Prostate gland (tissue), 2 donors: Measurements from ENCODE around the gene ZNF667.

ENCODE experiments used
- POLR2A ChIP-seq: fragments of 450-650 bp; IDR thresholded peaks from one replicate; pipeline ENCODE4 v1.6.1; 2016; ENCODE audit warnings: antibody characterized with exemption, mild to moderate bottlenecking
- POLR2AphosphoS5 ChIP-seq: sonication (generic); formaldehyde crosslinking; IDR thresholded peaks from one replicate; pipeline ENCODE4 v1.6.1; 2017; ENCODE audit warnings: antibody characterized with exemption
- TF ChIP-seq, protein P1 (sequence below), 4 experiments: fragments of 200-600 bp in 2 of 4; fragments of 450-650 bp in 2 of 4; sonication (generic) in 2 of 4; IDR thresholded peaks; 1 replicate in 3 of 4; 2 replicates in 1 of 4; pipeline ENCODE4 v1.5.1; 2016 to 2019; ENCODE audit warnings: antibody characterized with exemption in 4 of 4, mild to moderate bottlenecking in 2 of 4, moderate library complexity in 2 of 4

DNA sequence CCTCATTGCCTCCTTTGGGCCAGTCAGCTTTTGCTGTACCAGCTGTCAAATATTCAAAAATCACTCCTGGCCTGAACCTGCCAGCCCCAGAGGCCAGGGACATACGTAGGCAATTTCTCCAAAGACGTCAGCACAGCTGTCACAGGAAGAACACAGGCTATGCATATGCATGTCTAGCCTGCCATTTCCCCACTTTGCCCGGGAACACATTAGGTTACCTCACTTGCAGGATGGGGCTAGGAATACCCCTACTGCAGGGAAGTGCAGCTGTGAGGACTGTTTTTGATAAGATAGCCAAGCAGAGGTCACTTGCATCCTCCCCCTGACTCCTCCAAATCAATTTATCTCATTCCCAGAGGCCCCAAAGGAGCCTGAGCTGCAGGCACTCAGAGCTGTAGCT, 2.8 kb downstream of the ZNF667 start:
- TF ChIP-seq, protein P1, sequence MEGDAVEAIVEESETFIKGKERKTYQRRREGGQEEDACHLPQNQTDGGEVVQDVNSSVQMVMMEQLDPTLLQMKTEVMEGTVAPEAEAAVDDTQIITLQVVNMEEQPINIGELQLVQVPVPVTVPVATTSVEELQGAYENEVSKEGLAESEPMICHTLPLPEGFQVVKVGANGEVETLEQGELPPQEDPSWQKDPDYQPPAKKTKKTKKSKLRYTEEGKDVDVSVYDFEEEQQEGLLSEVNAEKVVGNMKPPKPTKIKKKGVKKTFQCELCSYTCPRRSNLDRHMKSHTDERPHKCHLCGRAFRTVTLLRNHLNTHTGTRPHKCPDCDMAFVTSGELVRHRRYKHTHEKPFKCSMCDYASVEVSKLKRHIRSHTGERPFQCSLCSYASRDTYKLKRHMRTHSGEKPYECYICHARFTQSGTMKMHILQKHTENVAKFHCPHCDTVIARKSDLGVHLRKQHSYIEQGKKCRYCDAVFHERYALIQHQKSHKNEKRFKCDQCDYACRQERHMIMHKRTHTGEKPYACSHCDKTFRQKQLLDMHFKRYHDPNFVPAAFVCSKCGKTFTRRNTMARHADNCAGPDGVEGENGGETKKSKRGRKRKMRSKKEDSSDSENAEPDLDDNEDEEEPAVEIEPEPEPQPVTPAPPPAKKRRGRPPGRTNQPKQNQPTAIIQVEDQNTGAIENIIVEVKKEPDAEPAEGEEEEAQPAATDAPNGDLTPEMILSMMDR (IDR thresholded peaks at IDR 0.05), result no peak
- TF ChIP-seq POLR2AphosphoS5 (no peak), POLR2A (no peak)
